A549 (cell line): Measurements from ENCODE around the gene IFIT1. TPM values are rescaled to one million over a fixed set of nuclear protein-coding genes. Genes with fewer than 3 reads are reported as not detected.

Source experiments
- ATAC-seq, 2 experiments: fragments of 200-7000 bp in 1 of 2; fragments of >200 bp in 1 of 2; cut with Nextera tagmentation in 1 of 2; cut with Tn5 transposase in 1 of 2; 3 replicates each; pipeline versions ENCODE4 v1.8.0 to v1.9.1; 2018 to 2020; ENCODE audit warnings: mild to moderate bottlenecking in 1 of 2, moderate library complexity in 1 of 2
- CTCF ChIA-PET: fragments of 300-600 bp; sonication (Branson Sonifier 250); formaldehyde crosslinking; extraction: SDS; loops from one replicate; lab custom pipeline; 2021; ENCODE audit warnings: antibody characterized with exemption, inconsistent platforms; lab: Yijun Ruan, JAX
- POLR2A ChIA-PET: fragments of 350-600 bp; formaldehyde crosslinking; extraction: SDS; loops from one replicate; lab custom pipeline; 2021; ENCODE audit warnings: antibody characterized with exemption, inconsistent platforms; lab: Yijun Ruan, JAX
- DNase-seq, 2 experiments: peaks; one replicate each; pipeline versions ENCODE4 v3.0.0 to v3.0.0-alpha.2; 2011 to 2016; ENCODE audit warnings: low read depth in 1 of 2, low spot score in 1 of 2
- FAIRE-seq: peaks from 2 replicates; lab custom pipeline; 2011; peaks lifted over from hg19 to GRCh38; lab: Jason Lieb, UNC
- H3K27ac ChIP-seq, 2 experiments: fragments of >200 bp; sonication (Bioruptor Twin); formaldehyde crosslinking; 3 replicates each; pipeline ENCODE4 v1.5.1; 2016 to 2017
- H3K4me1 ChIP-seq: fragments of >200 bp; sonication (Bioruptor Twin); formaldehyde crosslinking; 3 replicates; pipeline ENCODE4 v1.6.1; 2016
- H3K4me2 ChIP-seq: fragments of >200 bp; sonication (Bioruptor Twin); formaldehyde crosslinking; 3 replicates; pipeline ENCODE4 v1.6.1; 2016
- H3K4me3 ChIP-seq: fragments of >200 bp; sonication (Bioruptor Twin); formaldehyde crosslinking; 3 replicates; pipeline ENCODE4 v1.5.1; 2016
- H3K9me3 ChIP-seq: fragments of >200 bp; sonication (Bioruptor Twin); formaldehyde crosslinking; 3 replicates; pipeline ENCODE4 v1.6.1; 2016
- ATOH8 ChIP-seq: fragments of 250-450 bp; sonication (Bioruptor Pico); IDR thresholded peaks from 2 replicates; pipeline ENCODE4 v1.5.0; 2020; ENCODE audit warnings: low read depth, mild to moderate bottlenecking, moderate library complexity
- CBX2 ChIP-seq: fragments of 200-600 bp; sonication (generic); IDR thresholded peaks from 2 replicates; pipeline ENCODE4 v1.6.1; 2016; ENCODE audit warnings: low read depth, mild to moderate bottlenecking, borderline replicate concordance
- EHMT2 ChIP-seq: fragments of 200-600 bp; sonication (generic); IDR thresholded peaks from 2 replicates; pipeline ENCODE4 v1.6.1; 2016; ENCODE audit warnings: antibody characterized with exemption, low read depth, mild to moderate bottlenecking, moderate library complexity
- EP300 ChIP-seq, 2 experiments: fragments of >200 bp; sonication (Bioruptor Twin); formaldehyde crosslinking; IDR thresholded peaks; 2 replicates in 1 of 2; 3 replicates in 1 of 2; pipeline ENCODE4 v1.6.1; 2016 to 2017
- FOSB ChIP-seq: fragments of 250-450 bp; sonication (Bioruptor Pico); IDR thresholded peaks from 2 replicates; pipeline ENCODE4 v1.5.0; 2020; ENCODE audit warnings: mild to moderate bottlenecking, moderate library complexity
- FOXS1 ChIP-seq: fragments of 250-450 bp; sonication (Bioruptor Pico); IDR thresholded peaks from 2 replicates; pipeline ENCODE4 v1.5.0; 2020; ENCODE audit warnings: mild to moderate bottlenecking, moderate library complexity
- HOXB13 ChIP-seq: fragments of 250-450 bp; sonication (Bioruptor Pico); IDR thresholded peaks from 2 replicates; pipeline ENCODE4 v1.5.0; 2020; ENCODE audit warnings: low read depth, mild to moderate bottlenecking, moderate library complexity
- JUN ChIP-seq, 2 experiments: fragments of >200 bp; sonication (Bioruptor Twin); formaldehyde crosslinking; IDR thresholded peaks; 2 replicates in 1 of 2; 3 replicates in 1 of 2; pipeline ENCODE4 v1.6.1; 2016 to 2017
- KDM5A ChIP-seq: fragments of 200-600 bp; sonication (generic); IDR thresholded peaks from 2 replicates; pipeline ENCODE4 v1.6.1; 2016; ENCODE audit warnings: antibody characterized with exemption, mild to moderate bottlenecking
- NPAS2 ChIP-seq: fragments of 250-450 bp; sonication (Bioruptor Pico); IDR thresholded peaks from 2 replicates; pipeline ENCODE4 v1.8.0; 2022; ENCODE audit warnings: mild to moderate bottlenecking, moderate library complexity, borderline replicate concordance
- NR3C1 ChIP-seq: fragments of >200 bp; sonication (Bioruptor Twin); formaldehyde crosslinking; IDR thresholded peaks from 3 replicates; pipeline ENCODE4 v1.6.1; 2017
- POLR2A ChIP-seq: IDR thresholded peaks from 2 replicates; pipeline ENCODE4 v1.6.1; 2012; ENCODE audit warnings: mild to moderate bottlenecking, low read length
- RAD21 ChIP-seq, 2 experiments: fragments of >200 bp in 1 of 2; sonication (Bioruptor Twin) in 1 of 2; formaldehyde crosslinking in 1 of 2; IDR thresholded peaks in 1 of 2; conservative IDR thresholded peaks in 1 of 2; 2 replicates in 1 of 2; 3 replicates in 1 of 2; pipeline ENCODE4 v1.6.1; 2012 to 2018; ENCODE audit warnings: inconsistent platforms in 1 of 2
- RNF2 ChIP-seq: fragments of 200-600 bp; sonication (generic); IDR thresholded peaks from 2 replicates; pipeline ENCODE4 v1.6.1; 2016; ENCODE audit warnings: low read depth, mild to moderate bottlenecking, antibody characterized with exemption, moderate library complexity, borderline replicate concordance
- TFCP2L1 ChIP-seq: fragments of 250-450 bp; sonication (Bioruptor Pico); IDR thresholded peaks from 2 replicates; pipeline ENCODE4 v1.5.0; 2021; ENCODE audit warnings: mild to moderate bottlenecking
- ZSCAN20 ChIP-seq: fragments of 250-450 bp; sonication (Bioruptor Pico); IDR thresholded peaks from 2 replicates; pipeline ENCODE4 v1.8.0; 2022; ENCODE audit warnings: mild to moderate bottlenecking, moderate library complexity
- WGBS: methylation state at CpG from one replicate; pipeline ENCODE4 v1.1.6; 2017; ENCODE audit errors: missing lambda C conversion rate; 5-methylcytosine and 5-hydroxymethylcytosine counted together
- polyA plus RNA-seq, 4 experiments: library from polyadenylated mRNA; depleted of rRNA in 3 of 4; stranded (reverse); fragments of >200 nt; fragmentation: RNase III in 1 of 4; extraction: RNeasy Plus Mini Kit Qiagen cat#74134 plus additional on column Dnase treatment in 1 of 4; gene quantifications; 2 replicates in 3 of 4; 3 replicates in 1 of 4; pipeline ENCODE4 v1.2.3, GENCODE V29; 2011 to 2017
- TF ChIP-seq, protein P1 (sequence below): IDR thresholded peaks from 2 replicates; pipeline ENCODE4 v1.6.1; 2012
- TF ChIP-seq, protein P2 (sequence below): fragments of >200 bp; sonication (Bioruptor Twin); formaldehyde crosslinking; IDR thresholded peaks from 2 replicates; pipeline ENCODE4 v1.6.1; 2016

Gene IFIT1
- polyA plus RNA-seq, 2 of the 4 experiments (the other 2 are of a cell fraction), result 2.5 to 2.8 TPM

GRCh38 chr10:89395141-89395540 is 2.7 kb downstream of the IFIT1 start:
- Histone ChIP-seq H3K27ac (no peak overlapping the region), H3K4me3 (no peak overlapping the region), H3K4me2 (no peak overlapping the region), H3K4me1 (peaks cover 29% of the 10 kb centered on the region), H3K9me3 (no peaks in the 10 kb centered on the region)
- ChIA-PET POLR2A (no interaction called here), CTCF (no interaction called here)
- no peak for FAIRE-seq
- 72% methylated on average over 2 of the region's 2 CpGs for WGBS
- no peak for TF ChIP-seq CBX2
- TF ChIP-seq HOXB13 (CRISPR knock-in tag), result no peak
- no peak for TF ChIP-seq RNF2
- no peak for TF ChIP-seq NR3C1
- DNase-seq, result no peak
- no peak for ATAC-seq

GRCh38 chr10:89398003-89398749 is 5.8 kb downstream of the IFIT1 start:
- ATAC-seq, result no peak; a peak in 2 of 6 replicates
- H3K4me1 ChIP-seq, result peaks cover 19% of the 10 kb centered on the region
- peak; percentile 49 for FAIRE-seq
- ChIA-PET CTCF (no interaction called here), POLR2A (no interaction called here)
- no peaks in the 10 kb centered on the region for H3K9me3 ChIP-seq
- H3K4me2 ChIP-seq, result peak overlapping the region; percentile 60
- DNase-seq, result peak in 1 of 2 experiments; percentile 15
- 36% methylated on average over 5 of the region's 5 CpGs for WGBS
- no peak overlapping the region for H3K4me3 ChIP-seq
- peak overlapping the region in 1 of 2 experiments; percentile 38; a peak in 3 of 6 replicates for H3K27ac ChIP-seq
- TF ChIP-seq FOSB (no peak), KDM5A (no peak), NPAS2 (CRISPR knock-in tag) (no peak), ZSCAN20 (CRISPR knock-in tag) (no peak)
- TF ChIP-seq, all 56 proteins: peak for 0

DNA sequence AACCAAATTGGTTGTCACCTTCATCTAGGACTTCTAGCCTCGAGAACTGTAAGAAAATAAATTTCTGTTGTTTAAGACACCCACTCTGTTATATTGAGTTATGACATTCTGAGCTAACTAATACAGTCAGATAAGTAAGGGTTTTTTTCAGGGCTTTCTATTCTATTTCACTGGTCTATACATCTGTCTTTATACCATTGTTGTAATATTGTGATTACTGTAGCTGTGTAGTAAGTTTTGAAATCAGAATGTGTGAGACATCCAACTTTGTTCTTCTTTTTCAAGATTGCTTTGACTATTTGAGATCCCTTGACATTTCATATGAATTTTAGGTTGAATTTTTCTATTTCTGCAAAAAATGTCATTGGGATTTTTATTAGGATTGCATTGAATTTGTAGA is 7.5 kb downstream of the IFIT1 start:
- TF ChIP-seq ATOH8 (CRISPR knock-in tag) (no peak), TFCP2L1 (CRISPR knock-in tag) (no peak), RAD21 (conservative IDR thresholded peaks at IDR 0.05 in 1 of 2, IDR thresholded peaks at IDR 0.05 in 1 of 2) (no peak), EHMT2 (no peak), NPAS2 (CRISPR knock-in tag) (no peak), FOXS1 (CRISPR knock-in tag) (no peak), CBX2 (no peak), JUN (IDR thresholded peaks at IDR 0.05) (no peak), POLR2A (no peak), EP300 (IDR thresholded peaks at IDR 0.05) (no peak)
- TF ChIP-seq, protein P1, sequence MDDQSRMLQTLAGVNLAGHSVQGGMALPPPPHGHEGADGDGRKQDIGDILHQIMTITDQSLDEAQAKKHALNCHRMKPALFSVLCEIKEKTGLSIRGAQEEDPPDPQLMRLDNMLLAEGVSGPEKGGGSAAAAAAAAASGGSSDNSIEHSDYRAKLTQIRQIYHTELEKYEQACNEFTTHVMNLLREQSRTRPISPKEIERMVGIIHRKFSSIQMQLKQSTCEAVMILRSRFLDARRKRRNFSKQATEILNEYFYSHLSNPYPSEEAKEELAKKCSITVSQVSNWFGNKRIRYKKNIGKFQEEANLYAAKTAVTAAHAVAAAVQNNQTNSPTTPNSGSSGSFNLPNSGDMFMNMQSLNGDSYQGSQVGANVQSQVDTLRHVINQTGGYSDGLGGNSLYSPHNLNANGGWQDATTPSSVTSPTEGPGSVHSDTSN, result no peak
- TF ChIP-seq, protein P2, sequence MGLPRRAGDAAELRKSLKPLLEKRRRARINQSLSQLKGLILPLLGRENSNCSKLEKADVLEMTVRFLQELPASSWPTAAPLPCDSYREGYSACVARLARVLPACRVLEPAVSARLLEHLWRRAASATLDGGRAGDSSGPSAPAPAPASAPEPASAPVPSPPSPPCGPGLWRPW, result no peak
- Histone ChIP-seq H3K27ac (no peak overlapping the region), H3K9me3 (no peaks in the 10 kb centered on the region), H3K4me3 (no peak overlapping the region), H3K4me1 (peaks cover 16% of the 10 kb centered on the region; the same call in 2 of the 3 replicates), H3K4me2 (no peak overlapping the region)
- WGBS, result 76% methylated on average over 1 of the region's 1 CpG
- POLR2A ChIA-PET, result no interaction called here
- DNase-seq (no peak), ATAC-seq (no peak), FAIRE-seq (no peak)
- CTCF ChIA-PET, result no interaction called here
